ENCODE data around the gene CD82. TPM values are rescaled to one million over a fixed set of nuclear protein-coding genes. Genes with fewer than 3 reads are reported as not detected.
A peak's percentile ranks its signal among the peaks of the same experiment; 100 is the strongest.
"Not testable (repeated sequence)": the region's sequence is repeated elsewhere in the genome, so short reads cannot be mapped to it uniquely, and the experiment has no call there.

Gene CD82
- total RNA-seq, 1 donor from 2014 or later = 4.4 TPM

DNA sequence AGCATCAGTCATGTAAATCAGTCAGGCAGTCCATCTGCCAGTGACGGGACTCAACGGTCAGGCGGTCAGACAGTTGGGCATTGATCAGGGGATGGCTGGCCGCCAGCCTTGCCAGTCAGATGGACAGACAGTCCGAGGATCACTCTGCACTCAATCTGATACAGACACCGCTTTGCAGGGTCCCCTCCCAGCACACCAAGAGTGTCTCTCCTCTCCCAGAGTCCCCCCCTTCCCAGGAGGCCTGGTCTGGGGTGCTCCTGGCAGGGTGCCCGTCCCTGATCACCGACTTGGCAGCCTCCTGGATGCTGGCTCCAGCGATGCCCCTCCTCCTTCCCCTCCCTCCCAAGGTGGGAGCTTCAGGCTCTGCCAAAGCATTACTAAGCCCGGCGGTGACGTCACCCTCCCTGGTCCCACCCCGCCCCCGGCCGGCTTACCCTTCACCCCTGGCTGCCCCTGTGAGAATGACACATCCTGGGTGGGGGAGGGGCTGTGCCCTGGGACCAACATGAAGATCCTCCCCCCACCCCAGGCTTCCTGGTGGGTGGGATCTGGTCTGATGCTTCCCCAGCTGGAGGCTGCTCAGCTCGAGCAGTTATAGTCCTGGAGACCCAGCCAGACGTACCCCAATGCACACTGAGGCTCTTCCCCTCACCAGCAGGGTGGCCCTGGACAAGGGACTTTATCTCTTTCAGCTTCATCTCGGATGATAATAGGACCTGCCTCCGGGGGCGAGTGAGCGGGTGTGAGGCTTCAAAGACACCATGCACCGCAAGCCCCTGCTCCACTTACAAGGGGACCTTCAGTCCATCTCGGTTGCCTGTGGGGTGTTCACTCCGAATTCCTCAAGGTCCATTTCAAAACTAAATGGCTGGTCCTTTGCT, 69.2 kb downstream of the CD82 start:
- Mint-ChIP-seq H3K4me1 (ENCODE audit: low read depth, unreplicated experiment) (peaks cover 4% of the 10 kb centered on the region), H3K9me3 (ENCODE audit: unreplicated experiment) (peaks cover 2% of the 10 kb centered on the region), H3K36me3 (ENCODE audit: unreplicated experiment) (no peaks in the 10 kb centered on the region), H3K27me3 (ENCODE audit: unreplicated experiment) (peaks cover 5% of the 10 kb centered on the region), H3K27ac (ENCODE audit: unreplicated experiment) (no peak overlapping the region), H3K4me3 (ENCODE audit: unreplicated experiment) (no peak overlapping the region)
- TF ChIP-seq, protein P1, sequence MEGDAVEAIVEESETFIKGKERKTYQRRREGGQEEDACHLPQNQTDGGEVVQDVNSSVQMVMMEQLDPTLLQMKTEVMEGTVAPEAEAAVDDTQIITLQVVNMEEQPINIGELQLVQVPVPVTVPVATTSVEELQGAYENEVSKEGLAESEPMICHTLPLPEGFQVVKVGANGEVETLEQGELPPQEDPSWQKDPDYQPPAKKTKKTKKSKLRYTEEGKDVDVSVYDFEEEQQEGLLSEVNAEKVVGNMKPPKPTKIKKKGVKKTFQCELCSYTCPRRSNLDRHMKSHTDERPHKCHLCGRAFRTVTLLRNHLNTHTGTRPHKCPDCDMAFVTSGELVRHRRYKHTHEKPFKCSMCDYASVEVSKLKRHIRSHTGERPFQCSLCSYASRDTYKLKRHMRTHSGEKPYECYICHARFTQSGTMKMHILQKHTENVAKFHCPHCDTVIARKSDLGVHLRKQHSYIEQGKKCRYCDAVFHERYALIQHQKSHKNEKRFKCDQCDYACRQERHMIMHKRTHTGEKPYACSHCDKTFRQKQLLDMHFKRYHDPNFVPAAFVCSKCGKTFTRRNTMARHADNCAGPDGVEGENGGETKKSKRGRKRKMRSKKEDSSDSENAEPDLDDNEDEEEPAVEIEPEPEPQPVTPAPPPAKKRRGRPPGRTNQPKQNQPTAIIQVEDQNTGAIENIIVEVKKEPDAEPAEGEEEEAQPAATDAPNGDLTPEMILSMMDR (IDR thresholded peaks at IDR 0.05; ENCODE audit: partially characterized antibody, unreplicated experiment) = no peak
- peak; percentile 56 for DNase-seq

DNA sequence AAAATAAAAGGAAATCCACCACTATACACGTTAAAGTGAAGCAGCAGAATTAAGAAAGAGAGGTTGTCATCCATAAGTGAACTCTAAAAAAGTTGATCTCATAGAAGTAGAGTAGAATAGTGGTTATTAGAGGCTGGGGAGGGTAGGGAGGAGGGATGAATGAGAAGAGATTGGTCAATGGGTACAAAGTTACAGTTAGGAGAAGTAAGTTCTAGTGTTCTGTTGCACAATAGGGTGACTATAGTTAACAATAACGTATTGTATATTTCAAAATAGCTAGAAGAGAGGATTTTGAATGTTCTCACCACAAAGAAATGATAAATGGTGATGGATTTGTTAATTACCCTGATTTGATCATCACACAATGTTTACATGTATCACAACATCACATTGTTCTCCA, 72.0 kb downstream of the CD82 start:
- Mint-ChIP-seq H3K9me3 (ENCODE audit: unreplicated experiment) (no peaks in the 10 kb centered on the region), H3K27me3 (ENCODE audit: unreplicated experiment) (peaks cover 3% of the 10 kb centered on the region), H3K36me3 (ENCODE audit: unreplicated experiment) (no peaks in the 10 kb centered on the region), H3K4me1 (ENCODE audit: low read depth, unreplicated experiment) (peaks cover 4% of the 10 kb centered on the region), H3K4me3 (ENCODE audit: unreplicated experiment) (no peak overlapping the region), H3K27ac (ENCODE audit: unreplicated experiment) (no peak overlapping the region)
- DNase-seq = no peak
- TF ChIP-seq, protein P1 (IDR thresholded peaks at IDR 0.05; ENCODE audit: partially characterized antibody, unreplicated experiment) = no peak

GRCh38 chr11:44638032-44638431, 72.6 kb downstream of the CD82 start:
- H3K4me3 Mint-ChIP-seq (ENCODE audit: unreplicated experiment) = no peak overlapping the region
- H3K4me1 Mint-ChIP-seq (ENCODE audit: low read depth, unreplicated experiment) = peaks cover 4% of the 10 kb centered on the region
- no peaks in the 10 kb centered on the region for H3K9me3 Mint-ChIP-seq (ENCODE audit: unreplicated experiment)
- TF ChIP-seq, protein P1 (IDR thresholded peaks at IDR 0.05; ENCODE audit: partially characterized antibody, unreplicated experiment) = no peak
- H3K27ac Mint-ChIP-seq (ENCODE audit: unreplicated experiment) = no peak overlapping the region
- peaks cover 3% of the 10 kb centered on the region for H3K27me3 Mint-ChIP-seq (ENCODE audit: unreplicated experiment)
- peaks cover 5% of the 10 kb centered on the region for H3K36me3 Mint-ChIP-seq (ENCODE audit: unreplicated experiment)
- no peak for DNase-seq

- no peaks in the 10 kb centered on the region for H3K27me3 Mint-ChIP-seq (ENCODE audit: unreplicated experiment)
- no peak overlapping the region for H3K4me3 Mint-ChIP-seq (ENCODE audit: unreplicated experiment)
- H3K9me3 Mint-ChIP-seq (ENCODE audit: unreplicated experiment) = no peaks in the 10 kb centered on the region
- TF ChIP-seq, protein P1 (IDR thresholded peaks at IDR 0.05; ENCODE audit: partially characterized antibody, unreplicated experiment) = no peak
- H3K36me3 Mint-ChIP-seq (ENCODE audit: unreplicated experiment) = peaks cover 14% of the 10 kb centered on the region
- no peak for DNase-seq
- H3K27ac Mint-ChIP-seq (ENCODE audit: unreplicated experiment) = no peak overlapping the region
- no peaks in the 10 kb centered on the region for H3K4me1 Mint-ChIP-seq (ENCODE audit: low read depth, unreplicated experiment)
These were observed 77.8 kb downstream of the CD82 start for GRCh38 chr11:44643217-44643616.

DNA sequence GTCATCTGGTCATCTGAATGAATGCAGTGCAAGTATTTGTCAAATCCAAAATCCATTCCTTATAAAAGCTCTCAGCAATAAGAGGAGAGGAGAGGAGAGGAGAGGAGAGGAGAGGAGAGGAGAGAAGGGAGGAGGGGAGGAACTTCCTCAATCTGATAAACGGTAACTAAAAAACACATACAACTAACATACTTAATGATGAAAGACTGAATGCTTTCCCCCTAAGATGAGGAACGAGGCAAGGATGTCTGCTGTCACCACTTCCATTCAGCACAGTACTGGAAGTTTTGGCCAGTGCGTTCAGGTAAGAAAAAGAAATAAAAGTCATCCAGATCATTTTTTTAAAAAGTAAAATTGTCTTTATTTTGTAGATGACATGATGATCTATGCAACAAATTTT, 80.4 kb downstream of the CD82 start:
- Mint-ChIP-seq H3K4me3 (ENCODE audit: unreplicated experiment) (no peak overlapping the region), H3K36me3 (ENCODE audit: unreplicated experiment) (peaks cover 14% of the 10 kb centered on the region), H3K9me3 (ENCODE audit: unreplicated experiment) (no peaks in the 10 kb centered on the region), H3K27ac (ENCODE audit: unreplicated experiment) (no peak overlapping the region), H3K27me3 (ENCODE audit: unreplicated experiment) (no peaks in the 10 kb centered on the region), H3K4me1 (ENCODE audit: low read depth, unreplicated experiment) (no peaks in the 10 kb centered on the region)
- TF ChIP-seq, protein P1 (IDR thresholded peaks at IDR 0.05; ENCODE audit: partially characterized antibody, unreplicated experiment) = no peak
- DNase-seq = no peak

DNA sequence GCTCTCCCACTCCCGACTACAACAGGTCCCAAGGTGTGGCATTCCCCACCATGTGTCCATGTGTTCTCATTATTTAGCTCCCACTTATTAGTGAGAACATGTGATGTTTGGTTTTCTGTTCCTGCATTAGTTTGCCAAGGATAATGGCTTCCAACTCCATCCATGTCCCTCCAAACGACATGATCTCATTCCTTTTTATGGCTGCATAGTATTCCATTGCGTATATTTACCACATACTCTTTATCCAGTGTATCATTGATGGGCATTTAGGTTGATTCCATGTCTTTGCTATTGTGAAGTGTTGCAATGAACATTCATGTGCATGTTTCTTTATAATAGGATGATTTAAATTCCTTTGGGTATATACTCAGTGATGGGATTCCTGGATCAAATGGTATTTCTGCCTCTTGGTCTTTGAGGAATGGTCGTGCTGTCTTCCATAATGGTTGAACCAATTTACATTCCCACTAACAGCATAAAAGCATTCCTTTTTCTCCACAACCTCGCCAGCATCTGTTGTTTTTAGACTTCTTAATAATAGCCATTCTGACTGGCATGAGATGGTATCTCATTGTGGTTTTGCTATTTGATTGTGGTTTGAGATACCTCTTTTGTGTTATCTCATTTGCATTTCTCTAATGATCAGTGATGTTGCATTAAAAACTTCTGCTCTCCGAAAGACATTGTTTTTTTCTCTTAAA, 81.9 kb downstream of the CD82 start:
- not testable (repeated sequence) for H3K27ac Mint-ChIP-seq (ENCODE audit: unreplicated experiment); H3K27me3 Mint-ChIP-seq (ENCODE audit: unreplicated experiment); H3K9me3 Mint-ChIP-seq (ENCODE audit: unreplicated experiment); H3K4me3 Mint-ChIP-seq (ENCODE audit: unreplicated experiment); H3K4me1 Mint-ChIP-seq (ENCODE audit: low read depth, unreplicated experiment); DNase-seq
- H3K36me3 Mint-ChIP-seq (ENCODE audit: unreplicated experiment) = peaks cover 14% of the 10 kb centered on the region

Data from glutamatergic neuron (in vitro differentiated cells).